SK-N-SH (cell line): ENCODE data around the gene DCAF5. TPM values are rescaled to one million over a fixed set of nuclear protein-coding genes. Genes with fewer than 3 reads are reported as not detected.
"Not testable (repeated sequence)": the region's sequence is repeated elsewhere in the genome, so short reads cannot be mapped to it uniquely, and the experiment has no call there.

Experiments
- CTCF ChIA-PET: fragments of 300-600, 350-600 bp; formaldehyde crosslinking; extraction: SDS; loops from one replicate; lab custom pipeline; 2021; lab: Yijun Ruan, JAX
- POLR2A ChIA-PET: fragments of 350-600 bp; sonication (Branson Sonifier 250); formaldehyde crosslinking; extraction: SDS; loops from one replicate; lab custom pipeline; 2020; ENCODE audit warnings: antibody characterized with exemption, inconsistent platforms; lab: Yijun Ruan, JAX
- DNase-seq: peaks from one replicate; pipeline ENCODE4 v3.0.0; 2012
- H2AFZ ChIP-seq: fragments of 200-600 bp; sonication (generic); 2 replicates; pipeline ENCODE4 v1.8.1; 2016; ENCODE audit warnings: antibody characterized with exemption, mild to moderate bottlenecking, low read depth
- H3F3A ChIP-seq: fragments of 200-600 bp; sonication (generic); replicated peaks from 2 replicates; pipeline ENCODE3; 2016; ENCODE audit warnings: antibody characterized with exemption, mild to moderate bottlenecking; ENCODE audit not compliant: insufficient read depth
- H3K27ac ChIP-seq, 2 experiments: fragments of 200-500 bp in 1 of 2; fragments of 200-600 bp in 1 of 2; sonication (Bioruptor generic) in 1 of 2; sonication (generic), shearing (Covaris generic) in 1 of 2; 2 replicates each; pipeline versions ENCODE4 v1.5.1 to v1.6.1; 2014 to 2016; ENCODE audit warnings: low read depth in 2 of 2, inconsistent platforms in 1 of 2, low read length in 1 of 2, mild to moderate bottlenecking in 1 of 2, mixed read lengths in 1 of 2
- H3K27me3 ChIP-seq: fragments of 200-600 bp; sonication (generic), shearing (Covaris generic); 2 replicates; pipeline ENCODE4 v1.6.1; 2016; ENCODE audit warnings: mixed run types; ENCODE audit not compliant: insufficient read depth
- H3K36me3 ChIP-seq, 2 experiments: fragments of 200-500 bp in 1 of 2; fragments of 200-600 bp in 1 of 2; sonication (Bioruptor generic) in 1 of 2; sonication (generic) in 1 of 2; replicated peaks in 1 of 2; 2 replicates each; pipeline versions ENCODE3 to v1.5.1; 2014 to 2016; ENCODE audit warnings: low read length in 1 of 2, mild to moderate bottlenecking in 1 of 2; ENCODE audit not compliant: insufficient read depth in 2 of 2, control insufficient read depth in 1 of 2
- H3K4me1 ChIP-seq, 2 experiments: fragments of 200-500 bp in 1 of 2; fragments of 200-600 bp in 1 of 2; sonication (Bioruptor generic) in 1 of 2; sonication (generic), shearing (Covaris generic) in 1 of 2; 2 replicates each; pipeline versions ENCODE4 v1.5.1 to v1.6.1; 2014 to 2016; ENCODE audit warnings: low read depth in 1 of 2, low read length in 1 of 2, mixed run types in 1 of 2; ENCODE audit not compliant: insufficient read depth in 2 of 2, control insufficient read depth in 1 of 2
- H3K4me2 ChIP-seq: fragments of 200-600 bp; sonication (generic), shearing (Covaris generic); 2 replicates; pipeline ENCODE4 v1.6.1; 2017; ENCODE audit warnings: mixed run types
- H3K4me3 ChIP-seq, 2 experiments: fragments of 200-500 bp in 1 of 2; fragments of 200-600 bp in 1 of 2; sonication (Bioruptor generic) in 1 of 2; sonication (generic), shearing (Covaris generic) in 1 of 2; 2 replicates each; pipeline versions ENCODE4 v1.5.1 to v1.8.1; 2014 to 2016; ENCODE audit warnings: low read depth in 2 of 2, inconsistent platforms in 1 of 2, low read length in 1 of 2, mild to moderate bottlenecking in 1 of 2, mixed read lengths in 1 of 2, moderate library complexity in 1 of 2
- H3K79me2 ChIP-seq: fragments of 200-600 bp; sonication (generic); 2 replicates; pipeline ENCODE4 v1.8.1; 2017; ENCODE audit warnings: mild to moderate bottlenecking; ENCODE audit not compliant: insufficient read depth
- H3K9ac ChIP-seq: fragments of 200-600 bp; sonication (generic); 2 replicates; pipeline ENCODE4 v1.6.1; 2017; ENCODE audit warnings: mixed run types
- H3K9me2 ChIP-seq: fragments of 200-600 bp; sonication (generic); 2 replicates; pipeline ENCODE4 v1.6.1; 2017; ENCODE audit warnings: mixed run types
- H3K9me3 ChIP-seq: fragments of 200-600 bp; sonication (generic); 2 replicates; pipeline ENCODE4 v1.6.1; 2017; ENCODE audit warnings: mixed run types, mild to moderate bottlenecking, moderate library complexity
- H4K20me1 ChIP-seq: fragments of 200-600 bp; sonication (generic); 2 replicates; pipeline ENCODE4 v1.6.1; 2017; ENCODE audit warnings: mild to moderate bottlenecking, mixed run types; ENCODE audit not compliant: insufficient read depth
- CHD2 ChIP-seq: fragments of 150-350 bp; IDR thresholded peaks from 2 replicates; pipeline ENCODE4 v1.6.1; 2018; ENCODE audit warnings: low read length; ENCODE audit not compliant: partially characterized antibody
- EZH2phosphoT487 ChIP-seq: fragments of 200-600 bp; sonication (generic); IDR thresholded peaks from 2 replicates; pipeline ENCODE4 v1.6.1; 2017; ENCODE audit warnings: low read depth, mixed run types, mild to moderate bottlenecking, antibody characterized with exemption, moderate library complexity, borderline replicate concordance
- FOSL2 ChIP-seq: IDR thresholded peaks from 2 replicates; pipeline ENCODE4 v1.4.0; 2012; ENCODE audit warnings: low read depth, mild to moderate bottlenecking, moderate library complexity, borderline replicate concordance
- FOXM1 ChIP-seq: IDR thresholded peaks from 2 replicates; pipeline ENCODE4 v1.4.0; 2012; ENCODE audit warnings: low read depth, mild to moderate bottlenecking
- RAD21 ChIP-seq: IDR thresholded peaks from 2 replicates; pipeline ENCODE4 v1.6.1; 2012; ENCODE audit warnings: mild to moderate bottlenecking, low read length
- RXRA ChIP-seq: IDR thresholded peaks from 2 replicates; pipeline ENCODE4 v1.4.0; 2012; ENCODE audit warnings: low read depth, mild to moderate bottlenecking, borderline replicate concordance
- SIN3A ChIP-seq: IDR thresholded peaks from 2 replicates; pipeline ENCODE4 v1.6.1; 2012; ENCODE audit warnings: low read depth, mild to moderate bottlenecking, low read length, moderate library complexity, borderline replicate concordance
- SMC3 ChIP-seq: IDR thresholded peaks from 2 replicates; pipeline ENCODE4 v1.6.1; 2012; ENCODE audit warnings: low read depth, low read length, improper control_type of control experiment
- TAF1 ChIP-seq: IDR thresholded peaks from 2 replicates; pipeline ENCODE4 v1.6.1; 2012; ENCODE audit warnings: low read depth, mild to moderate bottlenecking, low read length, moderate library complexity, borderline replicate concordance
- WGBS: methylation state at CpG from one replicate; pipeline ENCODE4 v1.1.6; 2017; ENCODE audit warnings: low lambda C conversion rate; 5-methylcytosine and 5-hydroxymethylcytosine counted together
- polyA plus RNA-seq, 3 experiments: library from polyadenylated mRNA; depleted of rRNA; stranded (reverse); fragments of >200 nt; gene quantifications; 2 replicates each; pipeline ENCODE4 v1.2.3, GENCODE V29; 2012
- TF ChIP-seq, protein P1 (sequence below): IDR thresholded peaks from 2 replicates; pipeline ENCODE4; 2012
- TF ChIP-seq, protein P2 (sequence below): fragments of 200-600 bp; sonication (generic); IDR thresholded peaks from 2 replicates; pipeline ENCODE4 v1.6.1; 2017; ENCODE audit warnings: antibody characterized with exemption, mild to moderate bottlenecking, moderate library complexity
- TF ChIP-seq, protein P3 (sequence below): fragments of 150-350 bp; IDR thresholded peaks from 2 replicates; pipeline ENCODE4 v1.6.1; 2016; ENCODE audit warnings: mild to moderate bottlenecking, low read depth, low read length
- TF ChIP-seq, protein P4 (sequence below): IDR thresholded peaks from 2 replicates; pipeline ENCODE4 v1.4.0; 2012; ENCODE audit warnings: low read depth, borderline replicate concordance
- TF ChIP-seq, protein P5 (sequence below): IDR thresholded peaks from 2 replicates; pipeline ENCODE4 v1.4.0; 2012; ENCODE audit warnings: low read depth

Gene DCAF5
- polyA plus RNA-seq, 1 of the 3 experiments (the other 2 are of a cell fraction) = 26.7 TPM

DNA sequence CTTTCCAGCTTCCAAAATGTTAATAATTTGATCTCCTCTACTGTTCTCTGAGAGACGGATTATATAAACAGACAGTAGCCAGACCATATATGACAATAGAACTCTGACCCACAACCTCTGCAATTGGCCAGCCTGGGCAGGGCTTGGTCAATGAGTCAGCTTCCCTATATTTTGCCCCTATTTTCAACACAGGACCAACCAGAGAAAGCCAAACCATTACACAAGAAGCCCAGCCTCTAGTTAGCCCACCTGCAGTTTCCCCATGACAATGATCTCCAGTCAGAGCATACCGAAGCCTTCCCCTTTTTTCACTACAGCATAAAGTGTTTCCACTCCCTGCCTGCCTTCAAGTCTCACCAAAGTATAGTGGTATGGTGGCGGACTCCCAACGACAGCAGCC lies 30.8 kb upstream of the DCAF5 start:
- Histone ChIP-seq H3K9me3 (no peaks in the 10 kb centered on the region), H3K27ac (no peak overlapping the region), H3F3A (no peaks in the 10 kb centered on the region), H3K4me3 (no peak overlapping the region), H3K79me2 (no peaks in the 10 kb centered on the region), H4K20me1 (no peaks in the 10 kb centered on the region), H3K4me2 (no peak overlapping the region), H3K36me3 (no peaks in the 10 kb centered on the region), H3K9ac (no peak overlapping the region), H3K4me1 (no peaks in the 10 kb centered on the region), H3K27me3 (no peaks in the 10 kb centered on the region), H2AFZ (no peak overlapping the region), H3K9me2 (no peaks in the 10 kb centered on the region)
- no peak for DNase-seq
- ChIA-PET POLR2A (no interaction called here), CTCF (interaction anchor here (0.7 to 2.0 kb wide), 2 partner anchors 76 to 359 kb away, joined by 3 to 4 read pairs; no protein-coding TSS in a partner anchor)
- TF ChIP-seq RXRA (no peak), EZH2phosphoT487 (no peak), TAF1 (no peak), SIN3A (no peak), SMC3 (no peak), FOXM1 (no peak), CHD2 (no peak), FOSL2 (no peak), RAD21 (no peak)
- TF ChIP-seq, protein P1, sequence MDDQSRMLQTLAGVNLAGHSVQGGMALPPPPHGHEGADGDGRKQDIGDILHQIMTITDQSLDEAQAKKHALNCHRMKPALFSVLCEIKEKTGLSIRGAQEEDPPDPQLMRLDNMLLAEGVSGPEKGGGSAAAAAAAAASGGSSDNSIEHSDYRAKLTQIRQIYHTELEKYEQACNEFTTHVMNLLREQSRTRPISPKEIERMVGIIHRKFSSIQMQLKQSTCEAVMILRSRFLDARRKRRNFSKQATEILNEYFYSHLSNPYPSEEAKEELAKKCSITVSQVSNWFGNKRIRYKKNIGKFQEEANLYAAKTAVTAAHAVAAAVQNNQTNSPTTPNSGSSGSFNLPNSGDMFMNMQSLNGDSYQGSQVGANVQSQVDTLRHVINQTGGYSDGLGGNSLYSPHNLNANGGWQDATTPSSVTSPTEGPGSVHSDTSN = no peak
- TF ChIP-seq, protein P2, sequence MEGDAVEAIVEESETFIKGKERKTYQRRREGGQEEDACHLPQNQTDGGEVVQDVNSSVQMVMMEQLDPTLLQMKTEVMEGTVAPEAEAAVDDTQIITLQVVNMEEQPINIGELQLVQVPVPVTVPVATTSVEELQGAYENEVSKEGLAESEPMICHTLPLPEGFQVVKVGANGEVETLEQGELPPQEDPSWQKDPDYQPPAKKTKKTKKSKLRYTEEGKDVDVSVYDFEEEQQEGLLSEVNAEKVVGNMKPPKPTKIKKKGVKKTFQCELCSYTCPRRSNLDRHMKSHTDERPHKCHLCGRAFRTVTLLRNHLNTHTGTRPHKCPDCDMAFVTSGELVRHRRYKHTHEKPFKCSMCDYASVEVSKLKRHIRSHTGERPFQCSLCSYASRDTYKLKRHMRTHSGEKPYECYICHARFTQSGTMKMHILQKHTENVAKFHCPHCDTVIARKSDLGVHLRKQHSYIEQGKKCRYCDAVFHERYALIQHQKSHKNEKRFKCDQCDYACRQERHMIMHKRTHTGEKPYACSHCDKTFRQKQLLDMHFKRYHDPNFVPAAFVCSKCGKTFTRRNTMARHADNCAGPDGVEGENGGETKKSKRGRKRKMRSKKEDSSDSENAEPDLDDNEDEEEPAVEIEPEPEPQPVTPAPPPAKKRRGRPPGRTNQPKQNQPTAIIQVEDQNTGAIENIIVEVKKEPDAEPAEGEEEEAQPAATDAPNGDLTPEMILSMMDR = no peak
- TF ChIP-seq, protein P3, sequence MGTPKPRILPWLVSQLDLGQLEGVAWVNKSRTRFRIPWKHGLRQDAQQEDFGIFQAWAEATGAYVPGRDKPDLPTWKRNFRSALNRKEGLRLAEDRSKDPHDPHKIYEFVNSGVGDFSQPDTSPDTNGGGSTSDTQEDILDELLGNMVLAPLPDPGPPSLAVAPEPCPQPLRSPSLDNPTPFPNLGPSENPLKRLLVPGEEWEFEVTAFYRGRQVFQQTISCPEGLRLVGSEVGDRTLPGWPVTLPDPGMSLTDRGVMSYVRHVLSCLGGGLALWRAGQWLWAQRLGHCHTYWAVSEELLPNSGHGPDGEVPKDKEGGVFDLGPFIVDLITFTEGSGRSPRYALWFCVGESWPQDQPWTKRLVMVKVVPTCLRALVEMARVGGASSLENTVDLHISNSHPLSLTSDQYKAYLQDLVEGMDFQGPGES = no peak
- TF ChIP-seq, protein P4, sequence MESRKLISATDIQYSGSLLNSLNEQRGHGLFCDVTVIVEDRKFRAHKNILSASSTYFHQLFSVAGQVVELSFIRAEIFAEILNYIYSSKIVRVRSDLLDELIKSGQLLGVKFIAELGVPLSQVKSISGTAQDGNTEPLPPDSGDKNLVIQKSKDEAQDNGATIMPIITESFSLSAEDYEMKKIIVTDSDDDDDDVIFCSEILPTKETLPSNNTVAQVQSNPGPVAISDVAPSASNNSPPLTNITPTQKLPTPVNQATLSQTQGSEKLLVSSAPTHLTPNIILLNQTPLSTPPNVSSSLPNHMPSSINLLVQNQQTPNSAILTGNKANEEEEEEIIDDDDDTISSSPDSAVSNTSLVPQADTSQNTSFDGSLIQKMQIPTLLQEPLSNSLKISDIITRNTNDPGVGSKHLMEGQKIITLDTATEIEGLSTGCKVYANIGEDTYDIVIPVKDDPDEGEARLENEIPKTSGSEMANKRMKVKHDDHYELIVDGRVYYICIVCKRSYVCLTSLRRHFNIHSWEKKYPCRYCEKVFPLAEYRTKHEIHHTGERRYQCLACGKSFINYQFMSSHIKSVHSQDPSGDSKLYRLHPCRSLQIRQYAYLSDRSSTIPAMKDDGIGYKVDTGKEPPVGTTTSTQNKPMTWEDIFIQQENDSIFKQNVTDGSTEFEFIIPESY = no peak
- TF ChIP-seq, protein P5, sequence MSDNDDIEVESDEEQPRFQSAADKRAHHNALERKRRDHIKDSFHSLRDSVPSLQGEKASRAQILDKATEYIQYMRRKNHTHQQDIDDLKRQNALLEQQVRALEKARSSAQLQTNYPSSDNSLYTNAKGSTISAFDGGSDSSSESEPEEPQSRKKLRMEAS = no peak
- 64% methylated on average over 4 of the region's 4 CpGs for WGBS

DNA sequence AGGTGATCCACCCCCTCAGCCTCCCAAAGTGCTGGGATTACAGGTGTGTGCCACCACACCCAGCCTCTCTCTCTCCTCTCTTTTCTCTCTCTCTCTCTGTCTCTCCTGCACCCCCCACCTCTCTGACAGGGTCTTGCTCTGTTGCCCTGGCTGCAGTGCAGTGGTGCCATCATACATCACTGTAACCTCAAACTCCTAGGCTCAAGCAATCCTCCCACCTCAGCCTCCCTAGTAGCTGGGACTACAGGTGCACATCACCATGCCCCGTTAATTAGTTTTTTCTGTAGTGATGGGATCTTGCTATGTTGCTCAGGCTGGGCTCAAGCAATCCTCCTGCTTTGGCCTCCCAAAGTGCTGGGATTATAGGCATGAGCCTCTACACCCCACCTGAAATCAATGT lies 29.7 kb upstream of the DCAF5 start:
- H3K36me3 ChIP-seq, H3K9me3 ChIP-seq, DNase-seq, H4K20me1 ChIP-seq, H2AFZ ChIP-seq, H3K4me1 ChIP-seq, H3K9ac ChIP-seq, H3F3A ChIP-seq, CTCF ChIA-PET, H3K4me2 ChIP-seq, H3K4me3 ChIP-seq, H3K27ac ChIP-seq, POLR2A ChIA-PET, H3K9me2 ChIP-seq, H3K79me2 ChIP-seq, H3K27me3 ChIP-seq: not testable (repeated sequence)
- WGBS = 78% methylated on average over 1 of the region's 1 CpG
